K562 (cell line): ENCODE results near the gene NMNAT1. TPM values are rescaled to one million over a fixed set of nuclear protein-coding genes. Genes with fewer than 3 reads are reported as not detected.

Experiments
- HDAC1 ChIP-seq, 2 experiments: fragments of 450-650 bp; IDR thresholded peaks; 2 replicates each; pipeline ENCODE4 v1.6.1; 2016 to 2017; ENCODE audit warnings: inconsistent platforms in 1 of 2, mild to moderate bottlenecking in 1 of 2, moderate library complexity in 1 of 2
- HNRNPLL ChIP-seq: fragments of 200-400 bp; formaldehyde crosslinking; IDR thresholded peaks from 2 replicates; pipeline ENCODE4 v1.6.1; 2017; ENCODE audit warnings: low read length, low read depth, mild to moderate bottlenecking; ENCODE audit not compliant: poor library complexity, severe bottlenecking
- POLR2AphosphoS2 ChIP-seq: IDR thresholded peaks from 2 replicates; pipeline ENCODE4 v1.6.1; 2012; ENCODE audit warnings: low read length, improper control_type of control experiment
- PPARD ChIP-seq: fragments of 250-450 bp; sonication (Bioruptor Pico); IDR thresholded peaks from 2 replicates; pipeline ENCODE4 v1.8.0; 2022; ENCODE audit warnings: inconsistent platforms, mild to moderate bottlenecking, moderate library complexity
- PTTG1 ChIP-seq: fragments of 450-650 bp; IDR thresholded peaks from 2 replicates; pipeline ENCODE4 v1.6.1; 2016; ENCODE audit warnings: low read depth, mild to moderate bottlenecking, missing genetic modification characterization, missing compliant biosample characterization
- TEAD1 ChIP-seq, 2 experiments: fragments of 450-650 bp in 1 of 2; sonication (generic) in 1 of 2; formaldehyde crosslinking; IDR thresholded peaks; 2 replicates each; pipeline versions ENCODE4 v1.4.0 to v1.8.0; 2020 to 2022; ENCODE audit warnings: mild to moderate bottlenecking in 2 of 2, missing genetic modification reagents in 1 of 2
- polyA plus RNA-seq, 8 experiments: library from polyadenylated mRNA; depleted of rRNA in 4 of 8; stranded (reverse) in 5 of 8; unstranded in 3 of 8; fragments of >200 nt; fragmentation: Nextera tagmentation in 2 of 8; fragmentation: Illumina TruSeq in 1 of 8; extraction: Ambion mirVana in 2 of 8; extraction: Trizol in 1 of 8; gene quantifications; 2 replicates each; pipeline versions ENCODE4 v1.2.1 to v1.2.3, GENCODE V29; 2011 to 2014; ENCODE audit warnings: inconsistent platforms in 1 of 8, missing spikeins in 1 of 8
- total RNA-seq, 7 experiments: library from RNA; depleted of rRNA in 6 of 7; stranded (reverse); fragments of >200 nt in 6 of 7; fragmentation: Illumina TruSeq in 2 of 7; extraction: Trizol in 2 of 7; gene quantifications; 2 replicates each; pipeline versions ENCODE4 v1.2.1 to v1.2.3, GENCODE V29; 2011 to 2021; ENCODE audit warnings: low replicate concordance in 1 of 7
- TF ChIP-seq, protein P1 (sequence below): conservative IDR thresholded peaks from 2 replicates; pipeline ENCODE4 v1.6.1; 2011; ENCODE audit warnings: low read depth, mild to moderate bottlenecking, low read length; ENCODE audit not compliant: control insufficient read depth
- TF ChIP-seq, protein P2 (sequence below): fragments of 200-600 bp; sonication (generic); IDR thresholded peaks from one replicate; pipeline ENCODE4 v1.6.1; 2012; ENCODE audit warnings: mild to moderate bottlenecking, low read depth, low read length, inconsistent platforms
- TF ChIP-seq, protein P3 (sequence below), 3 experiments: fragments of 200-800 bp in 1 of 3; fragments of 250-450 bp in 1 of 3; fragments of 450-650 bp in 1 of 3; sonication (Bioruptor Pico) in 1 of 3; sonication (Bioruptor generic) in 1 of 3; formaldehyde crosslinking in 1 of 3; IDR thresholded peaks; 2 replicates each; pipeline versions ENCODE4 v1.6.1 to v1.8.0; 2016 to 2022; ENCODE audit warnings: mild to moderate bottlenecking in 2 of 3, missing genetic modification characterization in 2 of 3, missing compliant biosample characterization in 1 of 3, moderate library complexity in 1 of 3

The NMNAT1 gene
- total and polyA plus RNA-seq, 9 of the 15 experiments (the other 6 are each of a cell fraction or from before 2014, with no cell fraction given): 5.1 to 14.6 (median 12.1) TPM

DNA sequence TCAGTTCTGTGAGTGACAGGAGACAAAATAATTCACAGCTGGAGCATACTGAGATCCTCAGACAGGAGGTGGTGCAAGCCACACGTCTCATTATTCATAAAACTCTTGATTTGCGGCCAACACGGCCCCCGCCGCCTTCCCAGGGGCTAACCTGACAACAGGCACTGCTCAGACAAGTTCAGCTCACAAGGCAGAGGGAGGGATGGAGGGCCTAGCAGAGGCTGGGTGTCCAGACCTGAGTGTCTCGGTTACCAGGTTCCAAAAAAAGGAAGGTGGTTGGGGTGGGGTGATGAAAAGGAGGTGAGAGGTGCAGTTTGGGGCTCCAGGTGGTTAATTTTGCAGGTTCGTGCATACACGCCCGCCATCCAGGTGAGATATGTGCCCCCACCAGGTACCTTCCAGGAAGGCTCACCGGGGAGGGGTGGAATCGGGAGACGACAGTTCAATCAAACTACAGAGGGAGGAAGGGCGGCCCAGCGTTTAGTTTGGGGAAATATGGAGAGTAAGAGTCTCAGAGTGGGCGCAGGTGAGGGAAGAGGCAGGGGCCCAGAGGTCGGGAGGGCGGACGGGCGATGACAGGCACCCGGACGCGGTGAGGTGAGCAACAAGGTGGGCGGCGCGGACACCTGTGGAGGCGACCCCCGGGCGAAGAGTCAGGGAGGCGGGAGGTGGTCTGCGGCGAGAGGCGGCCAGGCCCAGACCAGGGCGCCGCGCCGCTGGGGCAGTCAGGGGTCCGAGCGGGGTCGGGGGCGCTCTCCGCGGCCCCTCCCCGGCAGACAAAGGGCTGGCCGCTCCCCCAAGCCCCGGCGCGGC, 33.8 kb upstream of the NMNAT1 start (continued):
- TF ChIP-seq PTTG1 (no peak), HNRNPLL (no peak), TEAD1 (CRISPR knock-in tag; IDR thresholded peaks at IDR 0.05) (no peak), PPARD (CRISPR knock-in tag) (no peak), HDAC1 (IDR thresholded peaks at IDR 0.05) (peak in 1 of 2 experiments; percentile 65; a peak in 2 of 4 replicates), POLR2AphosphoS2 (no peak)
- TF ChIP-seq, protein P1, sequence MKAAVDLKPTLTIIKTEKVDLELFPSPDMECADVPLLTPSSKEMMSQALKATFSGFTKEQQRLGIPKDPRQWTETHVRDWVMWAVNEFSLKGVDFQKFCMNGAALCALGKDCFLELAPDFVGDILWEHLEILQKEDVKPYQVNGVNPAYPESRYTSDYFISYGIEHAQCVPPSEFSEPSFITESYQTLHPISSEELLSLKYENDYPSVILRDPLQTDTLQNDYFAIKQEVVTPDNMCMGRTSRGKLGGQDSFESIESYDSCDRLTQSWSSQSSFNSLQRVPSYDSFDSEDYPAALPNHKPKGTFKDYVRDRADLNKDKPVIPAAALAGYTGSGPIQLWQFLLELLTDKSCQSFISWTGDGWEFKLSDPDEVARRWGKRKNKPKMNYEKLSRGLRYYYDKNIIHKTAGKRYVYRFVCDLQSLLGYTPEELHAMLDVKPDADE: 0 out of 2 replicates have a peak, but pooled peaks have one; percentile 35
- TF ChIP-seq, protein P2, sequence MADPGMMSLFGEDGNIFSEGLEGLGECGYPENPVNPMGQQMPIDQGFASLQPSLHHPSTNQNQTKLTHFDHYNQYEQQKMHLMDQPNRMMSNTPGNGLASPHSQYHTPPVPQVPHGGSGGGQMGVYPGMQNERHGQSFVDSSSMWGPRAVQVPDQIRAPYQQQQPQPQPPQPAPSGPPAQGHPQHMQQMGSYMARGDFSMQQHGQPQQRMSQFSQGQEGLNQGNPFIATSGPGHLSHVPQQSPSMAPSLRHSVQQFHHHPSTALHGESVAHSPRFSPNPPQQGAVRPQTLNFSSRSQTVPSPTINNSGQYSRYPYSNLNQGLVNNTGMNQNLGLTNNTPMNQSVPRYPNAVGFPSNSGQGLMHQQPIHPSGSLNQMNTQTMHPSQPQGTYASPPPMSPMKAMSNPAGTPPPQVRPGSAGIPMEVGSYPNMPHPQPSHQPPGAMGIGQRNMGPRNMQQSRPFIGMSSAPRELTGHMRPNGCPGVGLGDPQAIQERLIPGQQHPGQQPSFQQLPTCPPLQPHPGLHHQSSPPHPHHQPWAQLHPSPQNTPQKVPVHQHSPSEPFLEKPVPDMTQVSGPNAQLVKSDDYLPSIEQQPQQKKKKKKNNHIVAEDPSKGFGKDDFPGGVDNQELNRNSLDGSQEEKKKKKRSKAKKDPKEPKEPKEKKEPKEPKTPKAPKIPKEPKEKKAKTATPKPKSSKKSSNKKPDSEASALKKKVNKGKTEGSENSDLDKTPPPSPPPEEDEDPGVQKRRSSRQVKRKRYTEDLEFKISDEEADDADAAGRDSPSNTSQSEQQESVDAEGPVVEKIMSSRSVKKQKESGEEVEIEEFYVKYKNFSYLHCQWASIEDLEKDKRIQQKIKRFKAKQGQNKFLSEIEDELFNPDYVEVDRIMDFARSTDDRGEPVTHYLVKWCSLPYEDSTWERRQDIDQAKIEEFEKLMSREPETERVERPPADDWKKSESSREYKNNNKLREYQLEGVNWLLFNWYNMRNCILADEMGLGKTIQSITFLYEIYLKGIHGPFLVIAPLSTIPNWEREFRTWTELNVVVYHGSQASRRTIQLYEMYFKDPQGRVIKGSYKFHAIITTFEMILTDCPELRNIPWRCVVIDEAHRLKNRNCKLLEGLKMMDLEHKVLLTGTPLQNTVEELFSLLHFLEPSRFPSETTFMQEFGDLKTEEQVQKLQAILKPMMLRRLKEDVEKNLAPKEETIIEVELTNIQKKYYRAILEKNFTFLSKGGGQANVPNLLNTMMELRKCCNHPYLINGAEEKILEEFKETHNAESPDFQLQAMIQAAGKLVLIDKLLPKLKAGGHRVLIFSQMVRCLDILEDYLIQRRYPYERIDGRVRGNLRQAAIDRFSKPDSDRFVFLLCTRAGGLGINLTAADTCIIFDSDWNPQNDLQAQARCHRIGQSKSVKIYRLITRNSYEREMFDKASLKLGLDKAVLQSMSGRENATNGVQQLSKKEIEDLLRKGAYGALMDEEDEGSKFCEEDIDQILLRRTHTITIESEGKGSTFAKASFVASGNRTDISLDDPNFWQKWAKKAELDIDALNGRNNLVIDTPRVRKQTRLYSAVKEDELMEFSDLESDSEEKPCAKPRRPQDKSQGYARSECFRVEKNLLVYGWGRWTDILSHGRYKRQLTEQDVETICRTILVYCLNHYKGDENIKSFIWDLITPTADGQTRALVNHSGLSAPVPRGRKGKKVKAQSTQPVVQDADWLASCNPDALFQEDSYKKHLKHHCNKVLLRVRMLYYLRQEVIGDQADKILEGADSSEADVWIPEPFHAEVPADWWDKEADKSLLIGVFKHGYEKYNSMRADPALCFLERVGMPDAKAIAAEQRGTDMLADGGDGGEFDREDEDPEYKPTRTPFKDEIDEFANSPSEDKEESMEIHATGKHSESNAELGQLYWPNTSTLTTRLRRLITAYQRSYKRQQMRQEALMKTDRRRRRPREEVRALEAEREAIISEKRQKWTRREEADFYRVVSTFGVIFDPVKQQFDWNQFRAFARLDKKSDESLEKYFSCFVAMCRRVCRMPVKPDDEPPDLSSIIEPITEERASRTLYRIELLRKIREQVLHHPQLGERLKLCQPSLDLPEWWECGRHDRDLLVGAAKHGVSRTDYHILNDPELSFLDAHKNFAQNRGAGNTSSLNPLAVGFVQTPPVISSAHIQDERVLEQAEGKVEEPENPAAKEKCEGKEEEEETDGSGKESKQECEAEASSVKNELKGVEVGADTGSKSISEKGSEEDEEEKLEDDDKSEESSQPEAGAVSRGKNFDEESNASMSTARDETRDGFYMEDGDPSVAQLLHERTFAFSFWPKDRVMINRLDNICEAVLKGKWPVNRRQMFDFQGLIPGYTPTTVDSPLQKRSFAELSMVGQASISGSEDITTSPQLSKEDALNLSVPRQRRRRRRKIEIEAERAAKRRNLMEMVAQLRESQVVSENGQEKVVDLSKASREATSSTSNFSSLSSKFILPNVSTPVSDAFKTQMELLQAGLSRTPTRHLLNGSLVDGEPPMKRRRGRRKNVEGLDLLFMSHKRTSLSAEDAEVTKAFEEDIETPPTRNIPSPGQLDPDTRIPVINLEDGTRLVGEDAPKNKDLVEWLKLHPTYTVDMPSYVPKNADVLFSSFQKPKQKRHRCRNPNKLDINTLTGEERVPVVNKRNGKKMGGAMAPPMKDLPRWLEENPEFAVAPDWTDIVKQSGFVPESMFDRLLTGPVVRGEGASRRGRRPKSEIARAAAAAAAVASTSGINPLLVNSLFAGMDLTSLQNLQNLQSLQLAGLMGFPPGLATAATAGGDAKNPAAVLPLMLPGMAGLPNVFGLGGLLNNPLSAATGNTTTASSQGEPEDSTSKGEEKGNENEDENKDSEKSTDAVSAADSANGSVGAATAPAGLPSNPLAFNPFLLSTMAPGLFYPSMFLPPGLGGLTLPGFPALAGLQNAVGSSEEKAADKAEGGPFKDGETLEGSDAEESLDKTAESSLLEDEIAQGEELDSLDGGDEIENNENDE: no peak
- TF ChIP-seq, protein P3, sequence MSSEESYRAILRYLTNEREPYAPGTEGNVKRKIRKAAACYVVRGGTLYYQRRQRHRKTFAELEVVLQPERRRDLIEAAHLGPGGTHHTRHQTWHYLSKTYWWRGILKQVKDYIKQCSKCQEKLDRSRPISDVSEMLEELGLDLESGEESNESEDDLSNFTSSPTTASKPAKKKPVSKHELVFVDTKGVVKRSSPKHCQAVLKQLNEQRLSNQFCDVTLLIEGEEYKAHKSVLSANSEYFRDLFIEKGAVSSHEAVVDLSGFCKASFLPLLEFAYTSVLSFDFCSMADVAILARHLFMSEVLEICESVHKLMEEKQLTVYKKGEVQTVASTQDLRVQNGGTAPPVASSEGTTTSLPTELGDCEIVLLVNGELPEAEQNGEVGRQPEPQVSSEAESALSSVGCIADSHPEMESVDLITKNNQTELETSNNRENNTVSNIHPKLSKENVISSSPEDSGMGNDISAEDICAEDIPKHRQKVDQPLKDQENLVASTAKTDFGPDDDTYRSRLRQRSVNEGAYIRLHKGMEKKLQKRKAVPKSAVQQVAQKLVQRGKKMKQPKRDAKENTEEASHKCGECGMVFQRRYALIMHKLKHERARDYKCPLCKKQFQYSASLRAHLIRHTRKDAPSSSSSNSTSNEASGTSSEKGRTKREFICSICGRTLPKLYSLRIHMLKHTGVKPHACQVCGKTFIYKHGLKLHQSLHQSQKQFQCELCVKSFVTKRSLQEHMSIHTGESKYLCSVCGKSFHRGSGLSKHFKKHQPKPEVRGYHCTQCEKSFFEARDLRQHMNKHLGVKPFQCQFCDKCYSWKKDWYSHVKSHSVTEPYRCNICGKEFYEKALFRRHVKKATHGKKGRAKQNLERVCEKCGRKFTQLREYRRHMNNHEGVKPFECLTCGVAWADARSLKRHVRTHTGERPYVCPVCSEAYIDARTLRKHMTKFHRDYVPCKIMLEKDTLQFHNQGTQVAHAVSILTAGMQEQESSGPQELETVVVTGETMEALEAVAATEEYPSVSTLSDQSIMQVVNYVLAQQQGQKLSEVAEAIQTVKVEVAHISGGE (CRISPR knock-in tag; IDR thresholded peaks at IDR 0.05): no peak
